H1 (cell line): ENCODE measurements around the gene NEDD4L. TPM values are rescaled to one million over a fixed set of nuclear protein-coding genes. Genes with fewer than 3 reads are reported as not detected.
A peak's percentile ranks its signal among the peaks of the same experiment; 100 is the strongest.

ENCODE experiments used
- CTCF ChIA-PET: fragments of 300-600 bp; sonication (Branson Sonifier 250); formaldehyde crosslinking; loops from one replicate; lab custom pipeline; 2021; ENCODE audit not compliant: partially characterized antibody; lab: Charles Lee
- POLR2A ChIA-PET: fragments of 300-600 bp; sonication (Branson Sonifier 250); formaldehyde crosslinking; loops from one replicate; lab custom pipeline; 2021; ENCODE audit warnings: inconsistent platforms; ENCODE audit not compliant: partially characterized antibody; lab: Charles Lee
- DNase-seq, 2 experiments: peaks; one replicate each; pipeline versions ENCODE4 v3.0.0 to v3.0.0-alpha.2; 2010 to 2022; ENCODE audit warnings: low spot score in 2 of 2, low read depth in 1 of 2, mixed read lengths in 1 of 2
- FAIRE-seq: peaks from 2 replicates; lab custom pipeline; 2011; peaks lifted over from hg19 to GRCh38; lab: Jason Lieb, UNC
- H2AFZ ChIP-seq: 2 replicates; pipeline ENCODE4 v1.8.1; 2012; ENCODE audit warnings: low read length, inconsistent platforms
- H2AK5ac ChIP-seq: 2 replicates; pipeline ENCODE4 v1.6.1; 2013; ENCODE audit warnings: low read depth, low read length
- H2BK120ac ChIP-seq: replicated peaks from 2 replicates; pipeline ENCODE3; 2013; ENCODE audit warnings: low read depth, low read length, inconsistent platforms
- H2BK12ac ChIP-seq: 2 replicates; pipeline ENCODE4 v1.6.1; 2013; ENCODE audit warnings: low read depth, low read length
- H2BK15ac ChIP-seq: 2 replicates; pipeline ENCODE4 v1.6.1; 2013; ENCODE audit warnings: low read length
- H2BK20ac ChIP-seq: 2 replicates; pipeline ENCODE4 v1.6.1; 2013; ENCODE audit warnings: low read length
- H2BK5ac ChIP-seq: 2 replicates; pipeline ENCODE4 v1.6.1; 2013; ENCODE audit warnings: low read depth, low read length
- H3K14ac ChIP-seq: 2 replicates; pipeline ENCODE4 v1.6.1; 2013; ENCODE audit warnings: inconsistent platforms; ENCODE audit not compliant: insufficient read length
- H3K18ac ChIP-seq: 2 replicates; pipeline ENCODE4 v1.6.1; 2013; ENCODE audit warnings: low read length; ENCODE audit errors: extremely low read depth
- H3K23ac ChIP-seq: 2 replicates; pipeline ENCODE4 v1.6.1; 2013; ENCODE audit warnings: inconsistent platforms; ENCODE audit not compliant: insufficient read length
- H3K23me2 ChIP-seq: 2 replicates; pipeline ENCODE4 v1.6.1; 2013; ENCODE audit warnings: low read depth, low read length
- H3K27ac ChIP-seq: 2 replicates; pipeline ENCODE4 v1.6.1; 2011; ENCODE audit warnings: low read depth, low read length, inconsistent platforms
- H3K27me3 ChIP-seq, 4 experiments: replicated peaks in 1 of 4; 1 replicate in 1 of 4; 2 replicates in 3 of 4; pipeline versions ENCODE4 v1.6.1 to v1.8.1; 2011 to 2013; ENCODE audit warnings: low read length in 3 of 4, mild to moderate bottlenecking in 3 of 4, inconsistent platforms in 2 of 4, mixed read lengths in 2 of 4, moderate library complexity in 1 of 4; ENCODE audit not compliant: control insufficient read depth in 3 of 4, insufficient read depth in 3 of 4; ENCODE audit errors: extremely low read depth in 1 of 4
- H3K36me3 ChIP-seq, 4 experiments: 2 replicates each; pipeline versions ENCODE4 v1.6.1 to v1.8.1; 2011 to 2013; ENCODE audit warnings: mild to moderate bottlenecking in 4 of 4, low read length in 3 of 4, moderate library complexity in 2 of 4, control low read depth in 1 of 4, inconsistent platforms in 1 of 4; ENCODE audit not compliant: insufficient read depth in 4 of 4, control insufficient read depth in 2 of 4
- H3K4ac ChIP-seq: replicated peaks from 2 replicates; pipeline ENCODE3; 2013; ENCODE audit warnings: low read length, low read depth, mixed read lengths, inconsistent platforms; ENCODE audit not compliant: insufficient read length
- H3K4me1 ChIP-seq, 4 experiments: replicated peaks in 1 of 4; 1 replicate in 1 of 4; 2 replicates in 3 of 4; pipeline versions ENCODE4 v1.6.1 to v1.8.1; 2011 to 2013; ENCODE audit warnings: low read length in 3 of 4, inconsistent platforms in 2 of 4, mixed read lengths in 1 of 4; ENCODE audit not compliant: insufficient read depth in 4 of 4, control insufficient read depth in 3 of 4
- H3K4me2 ChIP-seq, 2 experiments: 2 replicates each; pipeline versions ENCODE4 v1.6.1 to v1.8.1; 2011 to 2013; ENCODE audit warnings: low read depth in 2 of 2, low read length in 2 of 2, control low read depth in 1 of 2, inconsistent platforms in 1 of 2, mild to moderate bottlenecking in 1 of 2; ENCODE audit not compliant: insufficient read depth in 1 of 2
- H3K4me3 ChIP-seq, 4 experiments: fragments of 200-600, 300-600 bp in 1 of 4; sonication (generic), shearing (Covaris generic), sonication (Bioruptor Twin) in 1 of 4; 2 replicates each; pipeline versions ENCODE4 v1.5.1 to v1.8.1; 2011 to 2016; ENCODE audit warnings: low read length in 4 of 4, low read depth in 3 of 4, control low read depth in 2 of 4, inconsistent platforms in 2 of 4, mild to moderate bottlenecking in 2 of 4, mixed read lengths in 1 of 4, moderate library complexity in 1 of 4; ENCODE audit not compliant: insufficient read depth in 2 of 4; ENCODE audit errors: extremely low read depth in 1 of 4
- H3K56ac ChIP-seq: replicated peaks from 2 replicates; pipeline ENCODE3; 2013; ENCODE audit warnings: low read depth, mild to moderate bottlenecking, mixed read lengths, low read length, inconsistent platforms; ENCODE audit not compliant: insufficient read length
- H3K79me1 ChIP-seq: 2 replicates; pipeline ENCODE4 v1.6.1; 2013; ENCODE audit warnings: low read depth, low read length, control low read depth
- H3K79me2 ChIP-seq, 2 experiments: 2 replicates each; pipeline versions ENCODE4 v1.6.1 to v1.8.1; 2012 to 2013; ENCODE audit warnings: low read length in 2 of 2, mild to moderate bottlenecking in 2 of 2, inconsistent platforms in 1 of 2; ENCODE audit not compliant: insufficient read depth in 2 of 2, control insufficient read depth in 1 of 2
- H3K9ac ChIP-seq, 4 experiments: replicated peaks in 1 of 4; 1 replicate in 1 of 4; 2 replicates in 3 of 4; pipeline versions ENCODE4 v1.6.1 to v1.8.1; 2011 to 2013; ENCODE audit warnings: low read depth in 3 of 4, low read length in 3 of 4, control low read depth in 2 of 4, mild to moderate bottlenecking in 2 of 4, moderate library complexity in 2 of 4, inconsistent platforms in 1 of 4; ENCODE audit errors: extremely low read depth in 1 of 4
- H3K9me3 ChIP-seq, 2 experiments: 2 replicates each; pipeline versions ENCODE4 v1.6.1 to v1.8.1; 2012 to 2013; ENCODE audit warnings: mild to moderate bottlenecking in 2 of 2, moderate library complexity in 2 of 2, control low read depth in 1 of 2, inconsistent platforms in 1 of 2, low read depth in 1 of 2, low read length in 1 of 2, mixed read lengths in 1 of 2; ENCODE audit not compliant: insufficient read depth in 2 of 2
- H4K20me1 ChIP-seq, 2 experiments: replicated peaks in 1 of 2; 2 replicates each; pipeline versions ENCODE3 to v1.8.1; 2011 to 2013; ENCODE audit warnings: inconsistent platforms in 2 of 2, low read length in 2 of 2, mild to moderate bottlenecking in 1 of 2; ENCODE audit not compliant: insufficient read depth in 2 of 2, control insufficient read depth in 1 of 2
- H4K5ac ChIP-seq: 2 replicates; pipeline ENCODE4 v1.6.1; 2013; ENCODE audit warnings: low read length, low read depth, mixed read lengths, inconsistent platforms; ENCODE audit not compliant: insufficient read length
- H4K8ac ChIP-seq: 2 replicates; pipeline ENCODE4 v1.8.0; 2013; ENCODE audit warnings: mild to moderate bottlenecking, moderate library complexity, low read length, inconsistent platforms; ENCODE audit not compliant: insufficient read depth; ENCODE audit errors: extremely low read depth
- H4K91ac ChIP-seq: replicated peaks from 2 replicates; pipeline ENCODE3; 2013; ENCODE audit warnings: low read length, mixed read lengths, inconsistent platforms; ENCODE audit not compliant: insufficient read length
- CHD2 ChIP-seq: IDR thresholded peaks from 2 replicates; pipeline ENCODE4 v1.6.1; 2012; ENCODE audit warnings: low read length, improper control_type of control experiment
- GTF2F1 ChIP-seq: IDR thresholded peaks from 2 replicates; pipeline ENCODE4 v1.6.1; 2012; ENCODE audit warnings: low read depth, low read length, improper control_type of control experiment, borderline replicate concordance
- HDAC2 ChIP-seq, 2 experiments: fragments of 300-600 bp in 1 of 2; sonication (generic) in 1 of 2; IDR thresholded peaks; 2 replicates each; pipeline ENCODE4 v1.6.1; 2011 to 2012; ENCODE audit warnings: low read depth in 2 of 2, low read length in 2 of 2, mild to moderate bottlenecking in 2 of 2, moderate library complexity in 2 of 2, borderline replicate concordance in 1 of 2, inconsistent platforms in 1 of 2
- KDM4A ChIP-seq: IDR thresholded peaks from one replicate; pipeline ENCODE4 v1.7.1; 2012; ENCODE audit warnings: low read depth, mild to moderate bottlenecking, moderate library complexity, low read length, inconsistent platforms; ENCODE audit not compliant: severe bottlenecking
- PHF8 ChIP-seq: fragments of 200-600 bp; sonication (generic); conservative IDR thresholded peaks from 2 replicates; pipeline ENCODE4 v1.7.1; 2012; ENCODE audit warnings: low read depth, mild to moderate bottlenecking, inconsistent platforms, low read length, moderate library complexity
- POU5F1 ChIP-seq: IDR thresholded peaks from 2 replicates; pipeline ENCODE4 v1.6.1; 2011; ENCODE audit warnings: low read depth, mild to moderate bottlenecking, low read length, moderate library complexity
- RAD21 ChIP-seq, 2 experiments: IDR thresholded peaks in 1 of 2; conservative IDR thresholded peaks in 1 of 2; 2 replicates each; pipeline ENCODE4 v1.6.1; 2011; ENCODE audit warnings: low read depth in 2 of 2, low read length in 2 of 2, improper control_type of control experiment in 1 of 2, inconsistent platforms in 1 of 2, mild to moderate bottlenecking in 1 of 2, moderate library complexity in 1 of 2
- SAP30 ChIP-seq: fragments of 300-600 bp; sonication (generic); IDR thresholded peaks from 2 replicates; pipeline ENCODE4 v1.7.1; 2012; ENCODE audit warnings: low read length, moderate library complexity, mild to moderate bottlenecking, inconsistent platforms; ENCODE audit not compliant: insufficient read depth, insufficient replicate concordance
- SIN3A ChIP-seq, 2 experiments: IDR thresholded peaks in 1 of 2; conservative IDR thresholded peaks in 1 of 2; 2 replicates each; pipeline ENCODE4 v1.6.1; 2011 to 2012; ENCODE audit warnings: low read length in 2 of 2, improper control_type of control experiment in 1 of 2, low read depth in 1 of 2, mild to moderate bottlenecking in 1 of 2
- WGBS, 2 experiments: shearing (Covaris generic) in 1 of 2; methylation state at CpG; one replicate each; pipeline versions ENCODE4 v1.1.6 to v1.1.7; 2013 to 2015; ENCODE audit warnings: low lambda C conversion rate in 2 of 2, mixed read lengths in 2 of 2, inconsistent platforms in 1 of 2, low coverage in 1 of 2, missing lambda C conversion rate in 1 of 2; ENCODE audit not compliant: insufficient replicate concordance in 2 of 2, insufficient coverage in 1 of 2, insufficient read length in 1 of 2; ENCODE audit errors: extremely low coverage in 1 of 2, missing lambda C conversion rate in 1 of 2; 5-methylcytosine and 5-hydroxymethylcytosine counted together
- polyA plus RNA-seq, 7 experiments: library from polyadenylated mRNA; depleted of rRNA in 3 of 7; stranded (reverse) in 5 of 7; unstranded in 2 of 7; fragments of >200 nt in 5 of 7; fragments of 200-250 nt in 2 of 7; gene quantifications; 1 replicate in 5 of 7; 2 replicates in 1 of 7; 4 replicates in 1 of 7; pipeline versions ENCODE4 v1.2.1 to v1.2.3, GENCODE V29; 2011 to 2013; ENCODE audit warnings: missing spikeins in 2 of 7, mixed read lengths in 2 of 7
- total RNA-seq: library from RNA; stranded (reverse); fragmentation: NEBNext Ultra II Directional; extraction: Animal tissue kit (Norgen Biotek cat#: 25700); gene quantifications from 2 replicates; pipeline ENCODE4 v1.2.1, GENCODE V29; 2021
- TF ChIP-seq, protein P1 (sequence below): IDR thresholded peaks from 2 replicates; pipeline ENCODE4 v1.6.1; 2012; ENCODE audit warnings: inconsistent platforms

Gene NEDD4L
- total and polyA plus RNA-seq, 2 of the 8 experiments (the other 6 are each of a cell fraction or from before 2014, with no cell fraction given) = 37.3 to 69.8 TPM

DNA sequence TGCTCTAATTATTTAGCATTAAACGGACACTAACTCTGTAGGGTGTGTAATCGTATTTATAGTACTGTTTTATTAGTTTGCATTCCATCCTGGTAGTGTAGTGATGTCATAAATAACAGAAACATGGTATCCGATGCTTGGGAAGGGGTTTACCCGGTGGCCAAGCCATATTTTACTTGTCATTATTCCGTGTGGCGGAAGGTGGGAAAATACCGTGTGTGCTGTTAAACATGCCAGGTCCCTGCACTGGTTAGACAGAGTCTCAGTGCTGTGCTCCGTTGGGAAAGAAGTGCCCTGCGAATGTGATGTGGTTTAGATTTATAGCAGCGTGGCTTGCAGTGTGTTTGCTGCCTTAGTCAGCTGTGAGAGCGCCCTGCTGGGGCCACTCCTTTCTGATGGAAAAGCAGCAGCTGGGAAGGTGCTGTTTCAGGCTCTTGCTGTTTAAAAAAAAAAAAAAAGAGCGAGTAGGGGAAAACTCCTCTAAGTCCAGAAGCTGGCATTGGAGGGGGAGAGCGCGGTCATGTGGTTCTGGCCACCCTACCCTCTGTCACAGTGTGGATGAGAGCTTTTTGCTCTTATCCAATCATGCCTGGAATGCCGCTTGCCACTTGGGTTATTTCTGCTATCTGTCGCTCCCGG lies 211.0 kb downstream of the NEDD4L start:
- Histone ChIP-seq H3K4ac (no peak overlapping the region), H2BK15ac (no peak overlapping the region; the same call in 1 of the 2 replicates), H3K23ac (no peak overlapping the region), H3K79me2 (peaks cover 0 to 37% of the 10 kb centered on the region in 2 experiments; a peak in 2 of 4 replicates), H4K8ac (no peak overlapping the region), H3K23me2 (no peaks in the 10 kb centered on the region), H3K4me3 (peak overlapping the region in 2 of 4 experiments; percentile 2 to 49; a peak in 5 of 8 replicates), H2BK20ac (no peak overlapping the region), H4K20me1 (peaks cover 0 to 1% of the 10 kb centered on the region in 2 experiments), H2AK5ac (no peak overlapping the region), H2BK5ac (peak overlapping the region; percentile 49; the same call in 1 of the 2 replicates), H3K4me1 (peaks cover 10 to 33% (median 22%) of the 10 kb centered on the region in 4 experiments), H3K79me1 (peaks cover 3% of the 10 kb centered on the region; the same call in 1 of the 2 replicates), H3K36me3 (peaks cover 0 to 11% (median 4%) of the 10 kb centered on the region in 4 experiments; a peak in 2 of 8 replicates), H3K14ac (no peak overlapping the region), H2BK120ac (no peak overlapping the region), H4K91ac (no peak overlapping the region), H4K5ac (peak overlapping the region; percentile 67), H3K56ac (no peak overlapping the region), H3K27me3 (no peaks in the 10 kb centered on the region), H2BK12ac (peak overlapping the region; percentile 72; the same call in 1 of the 2 replicates), H2AFZ (no peak overlapping the region), H3K27ac (no peak overlapping the region), H3K9ac (no peak overlapping the region), H3K18ac (peak overlapping the region; percentile 65; the same call in 1 of the 2 replicates), H3K4me2 (peak overlapping the region; percentile 74 to 86), H3K9me3 (no peaks in the 10 kb centered on the region)
- WGBS, 2 experiments = 33% methylated on average over 17 of the region's 17 CpGs; no CpG with 5 or more reads in 1 of the 2 experiments
- ChIA-PET CTCF (interaction anchor here (0.7 to 2.5 kb wide), 8 partner anchors 14 to 310 kb away, joined by 3 to 14 read pairs (median 4); no protein-coding TSS in a partner anchor), POLR2A (no interaction called here)
- peak; percentile 84 for FAIRE-seq
- DNase-seq = peak in 1 of 2 experiments; percentile 66
- no peak for TF ChIP-seq KDM4A
- TF ChIP-seq POU5F1 = 0 out of 2 replicates have a peak, but pooled peaks have one; percentile 26
- peak; percentile 58 for TF ChIP-seq SAP30
- peak; percentile 91 to 94; a peak in 3 of 4 replicates for TF ChIP-seq SIN3A (conservative IDR thresholded peaks at IDR 0.05 in 1 of 2, IDR thresholded peaks at IDR 0.05 in 1 of 2; ENCODE audit: low read depth in 1 of 2, low read length in 2 of 2)
- TF ChIP-seq PHF8 = no peak
- no peak for TF ChIP-seq CHD2
- no peak for TF ChIP-seq HDAC2 (IDR thresholded peaks at IDR 0.05; ENCODE audit: borderline replicate concordance in 1 of 2, low read depth in 2 of 2, low read length in 2 of 2)
- no peak for TF ChIP-seq GTF2F1
- TF ChIP-seq, protein P1, sequence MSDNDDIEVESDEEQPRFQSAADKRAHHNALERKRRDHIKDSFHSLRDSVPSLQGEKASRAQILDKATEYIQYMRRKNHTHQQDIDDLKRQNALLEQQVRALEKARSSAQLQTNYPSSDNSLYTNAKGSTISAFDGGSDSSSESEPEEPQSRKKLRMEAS = peak; percentile 43
- 0 out of 4 replicates have a peak, but pooled peaks of 1 of the 2 experiments have one; percentile 2 for TF ChIP-seq RAD21 (IDR thresholded peaks at IDR 0.05 in 1 of 2, conservative IDR thresholded peaks at IDR 0.05 in 1 of 2; ENCODE audit: low read depth in 2 of 2, low read length in 2 of 2)
